K562 (cell line): ENCODE data around the gene CACNA2D2.
A peak's percentile ranks its signal among the peaks of the same experiment; 100 is the strongest.

Experiments used
- EP300 ChIP-seq: IDR thresholded peaks from 2 replicates; pipeline ENCODE4 v1.6.1; 2012; ENCODE audit warnings: low read length, improper control_type of control experiment
- MCM5 ChIP-seq: fragments of 450-650 bp; IDR thresholded peaks from 2 replicates; pipeline ENCODE4 v1.6.1; 2016; ENCODE audit warnings: low read depth
- ZNF277 ChIP-seq: fragments of 250-450 bp; sonication (Bioruptor Pico); IDR thresholded peaks from 2 replicates; pipeline ENCODE4 v1.8.0; 2022; ENCODE audit warnings: inconsistent platforms, mild to moderate bottlenecking, moderate library complexity, borderline replicate concordance
- TF ChIP-seq, protein P1 (sequence below), 3 experiments: IDR thresholded peaks in 2 of 3; conservative IDR thresholded peaks in 1 of 3; 2 replicates each; pipeline ENCODE4 v1.5.1; 2011 to 2012; ENCODE audit warnings: low read length in 3 of 3, mild to moderate bottlenecking in 3 of 3, control low read depth in 2 of 3, improper control_type of control experiment in 1 of 3, inconsistent platforms in 1 of 3, low read depth in 1 of 3, mixed read lengths in 1 of 3, moderate library complexity in 1 of 3; ENCODE audit not compliant: insufficient read depth in 2 of 3

DNA sequence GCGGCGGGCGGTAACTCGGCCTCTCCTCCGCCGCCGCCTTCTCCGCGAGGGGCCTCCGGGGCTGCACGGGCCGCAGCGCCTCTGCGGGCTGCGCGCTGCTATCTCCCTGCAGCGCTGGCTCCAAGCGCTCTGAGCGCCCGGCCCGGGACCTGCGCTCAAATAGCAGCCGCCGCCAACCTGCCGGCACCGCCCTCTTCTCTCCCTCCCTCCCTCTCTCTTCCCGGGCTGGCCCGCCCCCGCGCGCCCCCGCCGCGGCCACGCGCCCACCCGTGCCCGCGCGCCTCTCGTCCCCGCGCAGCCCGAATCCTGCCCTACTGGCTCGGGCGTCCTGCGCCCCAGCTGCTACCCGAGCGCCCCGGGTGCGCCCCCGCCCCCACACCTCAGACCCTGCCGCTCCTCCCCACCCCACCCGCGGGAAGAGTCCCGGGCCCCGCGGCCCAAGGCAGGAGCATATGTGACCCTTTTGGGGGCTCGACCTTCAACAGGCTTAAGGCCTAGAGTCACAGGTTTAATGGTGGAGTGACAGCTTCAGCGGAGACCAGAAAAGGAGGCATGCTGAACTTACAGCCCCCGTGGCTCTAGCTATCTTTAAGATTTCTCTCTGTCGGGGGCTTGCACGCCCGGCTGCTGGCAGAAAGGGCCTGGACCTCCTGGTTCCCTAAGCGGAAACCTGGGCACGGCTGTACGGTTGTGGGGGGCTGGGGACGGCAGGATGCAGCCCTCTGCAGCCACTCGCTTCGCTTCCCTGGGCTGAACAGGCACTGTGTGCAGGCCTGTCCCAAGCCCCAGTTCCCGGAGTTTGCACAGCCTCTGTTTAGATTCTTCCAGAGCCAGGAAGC, at the start of gene CACNA2D2:
- TF ChIP-seq EP300: no peak
- TF ChIP-seq MCM5: no peak
- no peak for TF ChIP-seq ZNF277
- TF ChIP-seq, protein P1, sequence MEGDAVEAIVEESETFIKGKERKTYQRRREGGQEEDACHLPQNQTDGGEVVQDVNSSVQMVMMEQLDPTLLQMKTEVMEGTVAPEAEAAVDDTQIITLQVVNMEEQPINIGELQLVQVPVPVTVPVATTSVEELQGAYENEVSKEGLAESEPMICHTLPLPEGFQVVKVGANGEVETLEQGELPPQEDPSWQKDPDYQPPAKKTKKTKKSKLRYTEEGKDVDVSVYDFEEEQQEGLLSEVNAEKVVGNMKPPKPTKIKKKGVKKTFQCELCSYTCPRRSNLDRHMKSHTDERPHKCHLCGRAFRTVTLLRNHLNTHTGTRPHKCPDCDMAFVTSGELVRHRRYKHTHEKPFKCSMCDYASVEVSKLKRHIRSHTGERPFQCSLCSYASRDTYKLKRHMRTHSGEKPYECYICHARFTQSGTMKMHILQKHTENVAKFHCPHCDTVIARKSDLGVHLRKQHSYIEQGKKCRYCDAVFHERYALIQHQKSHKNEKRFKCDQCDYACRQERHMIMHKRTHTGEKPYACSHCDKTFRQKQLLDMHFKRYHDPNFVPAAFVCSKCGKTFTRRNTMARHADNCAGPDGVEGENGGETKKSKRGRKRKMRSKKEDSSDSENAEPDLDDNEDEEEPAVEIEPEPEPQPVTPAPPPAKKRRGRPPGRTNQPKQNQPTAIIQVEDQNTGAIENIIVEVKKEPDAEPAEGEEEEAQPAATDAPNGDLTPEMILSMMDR (IDR thresholded peaks at IDR 0.05 in 2 of 3, conservative IDR thresholded peaks at IDR 0.05 in 1 of 3; ENCODE audit: insufficient read depth in 2 of 3, low read depth in 1 of 3, low read length in 3 of 3): peak in 1 of 3 experiments; percentile 1; a peak in 1 of 6 replicates
